ENCODE results near the gene SHC4.

The SHC4 gene

DNA sequence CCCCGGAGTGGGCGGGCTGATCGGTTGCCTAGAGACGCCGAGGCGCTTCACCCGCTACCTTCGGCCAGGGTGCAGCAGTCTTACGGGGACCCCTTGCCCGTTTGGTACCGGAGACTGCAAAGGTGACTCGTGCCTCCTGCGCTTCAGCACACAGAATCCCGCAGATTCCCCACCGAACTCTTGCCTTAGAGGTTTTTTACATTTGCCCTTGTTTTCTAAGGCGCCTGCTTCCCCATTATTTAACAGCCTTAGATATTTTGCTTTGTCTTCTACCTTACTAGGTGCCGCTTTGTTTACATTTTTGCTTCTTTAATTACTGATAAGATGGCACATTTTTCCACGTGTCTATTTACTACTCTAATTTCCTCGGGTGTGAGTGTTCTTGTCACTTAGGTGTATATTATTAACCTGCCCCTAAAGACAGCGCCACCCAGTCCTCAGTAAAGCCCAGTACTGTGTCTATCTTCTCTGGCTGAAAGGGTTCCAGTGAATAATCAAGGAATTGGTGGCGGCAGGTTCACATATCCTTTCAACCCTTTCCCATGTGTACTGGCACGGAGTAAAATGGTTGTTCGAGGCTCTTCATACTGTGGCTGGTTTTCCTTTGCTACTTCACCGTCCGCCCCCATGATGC, 152.3 kb downstream of the SHC4 start:
- no peak overlapping the region for H2BK12ac ChIP-seq (ENCODE audit: low read length)
- WGBS (ENCODE audit: extremely low coverage, insufficient coverage, insufficient read length) = no CpG with 5 or more reads among the region's 25 CpGs

DNA sequence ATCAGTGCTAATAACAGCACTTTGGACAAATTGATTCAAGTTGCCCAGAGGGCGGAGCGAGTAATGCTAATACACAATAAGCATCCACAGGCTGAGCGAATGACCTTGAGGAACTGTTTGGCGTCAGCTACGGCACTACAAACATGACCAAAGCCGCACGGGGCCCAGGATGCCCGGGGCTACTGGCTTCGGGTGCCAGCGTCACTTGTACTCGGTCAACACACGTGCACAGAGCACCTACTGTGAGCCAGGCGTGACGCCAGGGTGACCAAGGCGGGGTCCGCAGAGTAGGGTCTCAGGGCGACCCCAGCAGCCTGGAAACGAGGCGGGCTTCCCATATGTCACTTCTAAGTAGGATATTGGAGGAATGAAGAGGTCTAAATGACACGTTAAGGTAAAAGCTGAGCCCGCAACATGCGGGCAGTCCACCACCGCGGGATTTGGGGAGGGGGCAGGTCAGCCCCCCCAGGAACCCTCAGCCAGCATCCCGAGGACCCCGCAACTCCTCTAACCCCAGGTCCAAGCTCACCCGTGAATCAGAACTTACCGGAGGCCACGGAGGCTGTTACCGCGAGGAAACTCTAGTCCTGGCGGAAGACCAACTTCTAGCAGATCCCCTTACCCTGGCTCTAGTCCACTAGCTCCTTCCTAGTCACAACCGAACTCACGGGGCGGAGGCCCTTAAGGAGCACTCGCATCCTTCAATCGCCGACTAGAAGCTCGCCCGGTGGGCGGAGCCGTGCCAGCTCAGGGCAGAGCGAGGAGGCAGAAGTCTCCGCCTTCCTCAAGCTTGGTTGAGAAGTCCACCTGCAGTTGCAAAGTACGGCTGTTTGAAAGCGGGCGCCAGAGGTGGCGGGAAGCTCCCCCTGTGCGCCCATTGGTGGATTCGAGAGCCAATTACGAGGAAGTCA, 153.1 kb downstream of the SHC4 start, which contains the start of gene CEP152:
TSS of gene CEP152 (minus strand) at position 656 of the 911 bp plus-strand sequence. CDS start 5,420 bp downstream, outside the sequence.
- Histone ChIP-seq H3K36me3 (ENCODE audit: control insufficient read depth in 1 of 2, insufficient read depth in 2 of 2, low read length in 2 of 2) (no peaks in the 10 kb centered on the region), H2BK5ac (ENCODE audit: low read depth, low read length, poor library complexity) (no peak within 1 kb of the TSS), H2BK120ac (ENCODE audit: insufficient read depth, low read length, poor library complexity) (no peak within 1 kb of the TSS), H3K27me3 (ENCODE audit: insufficient read depth, low read length) (no peaks in the 10 kb centered on the region), H2BK12ac (ENCODE audit: low read length) (no peak within 1 kb of the TSS), H3K4ac (ENCODE audit: low read depth, low read length) (no peak within 1 kb of the TSS), H3K4me2 (ENCODE audit: low read length) (peak within 1 kb of the TSS; percentile 85), H3K23ac (ENCODE audit: low read length) (no peak within 1 kb of the TSS), H3K4me1 (ENCODE audit: control insufficient read depth in 1 of 2, insufficient read depth in 2 of 2, low read length in 2 of 2) (no peaks in the 10 kb centered on the region), H4K91ac (ENCODE audit: low read depth, low read length) (peak within 1 kb of the TSS; percentile 15), H3K9me3 (ENCODE audit: insufficient read depth, low read depth, low read length) (no peaks in the 10 kb centered on the region), H4K8ac (ENCODE audit: low read depth, low read length) (peak within 1 kb of the TSS; percentile 85), H3K4me3 (ENCODE audit: low read depth, low read length) (peak within 1 kb of the TSS; percentile 82), H3K9ac (ENCODE audit: low read length) (peak within 1 kb of the TSS; percentile 66), H3K18ac (ENCODE audit: low read length) (peak within 1 kb of the TSS; percentile 4), H3K79me1 (ENCODE audit: low read length) (peaks cover 3% of the 10 kb centered on the region), H2AFZ (ENCODE audit: insufficient read depth, low read length, poor library complexity) (peak within 1 kb of the TSS; percentile 68), H3K14ac (ENCODE audit: low read length) (peak within 1 kb of the TSS; percentile 7), H2AK5ac (ENCODE audit: low read length) (no peak within 1 kb of the TSS), H4K12ac (ENCODE audit: low read depth, low read length) (peak within 1 kb of the TSS; percentile 5), H3K27ac (ENCODE audit: low read depth, low read length) (no peak within 1 kb of the TSS), H3K79me2 (ENCODE audit: control insufficient read depth, insufficient read depth, low read length, poor library complexity) (no peaks in the 10 kb centered on the region)
- no CpG with 5 or more reads among the region's 51 CpGs for WGBS (ENCODE audit: extremely low coverage, insufficient coverage, insufficient read length)
- DNase-seq = peak; percentile 100

More for the DNA sequence above, 152.3 kb downstream of the SHC4 start:
- Histone ChIP-seq H3K4me1 (ENCODE audit: control insufficient read depth in 1 of 2, insufficient read depth in 2 of 2, low read length in 2 of 2) (no peaks in the 10 kb centered on the region), H3K79me2 (ENCODE audit: control insufficient read depth, insufficient read depth, low read length, poor library complexity) (no peaks in the 10 kb centered on the region), H3K9ac (ENCODE audit: low read length) (peak overlapping the region; percentile 31), H2BK120ac (ENCODE audit: insufficient read depth, low read length, poor library complexity) (no peak overlapping the region), H3K18ac (ENCODE audit: low read length) (no peak overlapping the region), H3K4me2 (ENCODE audit: low read length) (peak overlapping the region; percentile 85), H3K27me3 (ENCODE audit: insufficient read depth, low read length) (no peaks in the 10 kb centered on the region), H3K23ac (ENCODE audit: low read length) (no peak overlapping the region), H2AK5ac (ENCODE audit: low read length) (no peak overlapping the region), H2AFZ (ENCODE audit: insufficient read depth, low read length, poor library complexity) (peak overlapping the region; percentile 68), H4K12ac (ENCODE audit: low read depth, low read length) (no peak overlapping the region), H3K79me1 (ENCODE audit: low read length) (peaks cover 3% of the 10 kb centered on the region), H3K4me3 (ENCODE audit: low read depth, low read length) (peak overlapping the region; percentile 79), H3K4ac (ENCODE audit: low read depth, low read length) (no peak overlapping the region), H3K9me3 (ENCODE audit: insufficient read depth, low read depth, low read length) (no peaks in the 10 kb centered on the region), H3K14ac (ENCODE audit: low read length) (no peak overlapping the region), H3K27ac (ENCODE audit: low read depth, low read length) (no peak overlapping the region), H2BK5ac (ENCODE audit: low read depth, low read length, poor library complexity) (no peak overlapping the region), H3K36me3 (ENCODE audit: control insufficient read depth in 1 of 2, insufficient read depth in 2 of 2, low read length in 2 of 2) (no peaks in the 10 kb centered on the region), H4K8ac (ENCODE audit: low read depth, low read length) (no peak overlapping the region), H4K91ac (ENCODE audit: low read depth, low read length) (no peak overlapping the region)
- DNase-seq = no peak

DNA sequence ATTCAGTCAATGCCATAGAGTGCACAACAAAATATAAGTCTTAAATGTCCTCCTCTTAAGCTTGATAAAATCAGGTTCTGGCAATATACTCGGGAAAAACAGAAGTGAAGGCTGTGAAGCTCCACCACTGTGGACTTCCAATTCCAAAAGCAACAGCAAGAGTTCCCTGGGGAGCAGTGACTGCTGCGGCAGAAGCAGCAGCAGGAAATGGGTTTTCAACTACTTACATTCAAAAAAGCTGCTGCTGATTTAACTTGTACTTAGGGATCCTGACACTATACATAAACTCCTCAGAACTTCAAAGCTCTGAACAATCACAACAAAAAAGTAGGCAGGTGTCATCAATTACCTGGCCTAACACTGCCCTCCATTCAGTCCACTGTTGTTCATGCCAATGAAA, 157.6 kb downstream of the SHC4 start:
- Histone ChIP-seq H3K4me3 (ENCODE audit: low read depth, low read length) (no peak overlapping the region), H3K4ac (ENCODE audit: low read depth, low read length) (no peak overlapping the region)
- WGBS (ENCODE audit: extremely low coverage, insufficient coverage, insufficient read length) = no CpG with 5 or more reads among the region's 2 CpGs

DNA sequence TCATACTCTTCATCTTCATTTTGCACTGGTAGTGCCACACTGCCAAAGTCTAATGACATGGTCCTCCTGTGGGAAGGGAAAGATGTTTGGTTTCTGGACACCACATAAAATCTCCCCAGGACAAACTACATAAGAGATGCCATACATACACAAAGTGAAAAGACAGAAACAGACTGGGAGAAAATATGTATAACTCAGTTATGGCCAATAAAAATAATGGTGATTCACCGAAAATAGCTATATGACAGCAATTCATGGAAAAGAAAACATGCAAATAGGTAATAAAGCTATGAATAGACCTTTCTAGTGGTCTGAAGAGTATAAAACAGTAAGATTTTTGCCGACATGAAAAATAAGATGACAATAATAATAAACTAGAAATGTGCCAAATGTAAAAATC, 158.1 kb downstream of the SHC4 start:
- H3K4me1 ChIP-seq (ENCODE audit: control insufficient read depth in 1 of 2, insufficient read depth in 2 of 2, low read length in 2 of 2) = no peaks in the 10 kb centered on the region
- no peak overlapping the region for H2AK5ac ChIP-seq (ENCODE audit: low read length)
- H3K4ac ChIP-seq (ENCODE audit: low read depth, low read length) = no peak overlapping the region
- H4K91ac ChIP-seq (ENCODE audit: low read depth, low read length) = no peak overlapping the region
- no peak overlapping the region for H3K18ac ChIP-seq (ENCODE audit: low read length)
- H3K79me2 ChIP-seq (ENCODE audit: control insufficient read depth, insufficient read depth, low read length, poor library complexity) = no peaks in the 10 kb centered on the region
- no peak for DNase-seq
- H3K9ac ChIP-seq (ENCODE audit: low read length) = no peak overlapping the region
- peaks cover 0 to 2% of the 10 kb centered on the region in 2 experiments for H3K36me3 ChIP-seq (ENCODE audit: control insufficient read depth in 1 of 2, insufficient read depth in 2 of 2, low read length in 2 of 2)
- H4K8ac ChIP-seq (ENCODE audit: low read depth, low read length) = no peak overlapping the region
- H2BK5ac ChIP-seq (ENCODE audit: low read depth, low read length, poor library complexity) = no peak overlapping the region
- no CpG with 5 or more reads among the region's 2 CpGs for WGBS (ENCODE audit: extremely low coverage, insufficient coverage, insufficient read length)
- no peak overlapping the region for H3K27ac ChIP-seq (ENCODE audit: low read depth, low read length)
- H3K4me2 ChIP-seq (ENCODE audit: low read length) = no peak overlapping the region
- H3K27me3 ChIP-seq (ENCODE audit: insufficient read depth, low read length) = no peaks in the 10 kb centered on the region
- no peak overlapping the region for H3K14ac ChIP-seq (ENCODE audit: low read length)
- H3K4me3 ChIP-seq (ENCODE audit: low read depth, low read length) = no peak overlapping the region
- H3K79me1 ChIP-seq (ENCODE audit: low read length) = peaks cover 1% of the 10 kb centered on the region
- H3K9me3 ChIP-seq (ENCODE audit: insufficient read depth, low read depth, low read length) = no peaks in the 10 kb centered on the region
- H3K23ac ChIP-seq (ENCODE audit: low read length) = no peak overlapping the region
- H4K12ac ChIP-seq (ENCODE audit: low read depth, low read length) = no peak overlapping the region
- H2BK120ac ChIP-seq (ENCODE audit: insufficient read depth, low read length, poor library complexity) = no peak overlapping the region
- H2BK12ac ChIP-seq (ENCODE audit: low read length) = no peak overlapping the region
- H2AFZ ChIP-seq (ENCODE audit: insufficient read depth, low read length, poor library complexity) = no peak overlapping the region

More for the DNA sequence above, 157.6 kb downstream of the SHC4 start:
- no peaks in the 10 kb centered on the region for H3K9me3 ChIP-seq (ENCODE audit: insufficient read depth, low read depth, low read length)
- no peak overlapping the region for H3K9ac ChIP-seq (ENCODE audit: low read length)
- no peak overlapping the region for H2AK5ac ChIP-seq (ENCODE audit: low read length)
- no peak overlapping the region for H2BK120ac ChIP-seq (ENCODE audit: insufficient read depth, low read length, poor library complexity)
- H3K36me3 ChIP-seq (ENCODE audit: control insufficient read depth in 1 of 2, insufficient read depth in 2 of 2, low read length in 2 of 2) = peaks cover 0 to 2% of the 10 kb centered on the region in 2 experiments
- no peaks in the 10 kb centered on the region for H3K79me2 ChIP-seq (ENCODE audit: control insufficient read depth, insufficient read depth, low read length, poor library complexity)
- H3K27ac ChIP-seq (ENCODE audit: low read depth, low read length) = no peak overlapping the region
- H3K18ac ChIP-seq (ENCODE audit: low read length) = no peak overlapping the region
- no peak overlapping the region for H3K14ac ChIP-seq (ENCODE audit: low read length)
- no peak overlapping the region for H2BK5ac ChIP-seq (ENCODE audit: low read depth, low read length, poor library complexity)
- no peak overlapping the region for H4K12ac ChIP-seq (ENCODE audit: low read depth, low read length)
- H4K91ac ChIP-seq (ENCODE audit: low read depth, low read length) = no peak overlapping the region
- peaks cover 3% of the 10 kb centered on the region for H3K79me1 ChIP-seq (ENCODE audit: low read length)
- H3K4me1 ChIP-seq (ENCODE audit: control insufficient read depth in 1 of 2, insufficient read depth in 2 of 2, low read length in 2 of 2) = no peaks in the 10 kb centered on the region
- no peak overlapping the region for H2AFZ ChIP-seq (ENCODE audit: insufficient read depth, low read length, poor library complexity)
- no peak overlapping the region for H2BK12ac ChIP-seq (ENCODE audit: low read length)
- H3K23ac ChIP-seq (ENCODE audit: low read length) = no peak overlapping the region
- DNase-seq = no peak
- H3K27me3 ChIP-seq (ENCODE audit: insufficient read depth, low read length) = no peaks in the 10 kb centered on the region
- H4K8ac ChIP-seq (ENCODE audit: low read depth, low read length) = no peak overlapping the region
- H3K4me2 ChIP-seq (ENCODE audit: low read length) = no peak overlapping the region
